NB4 (cell line): ENCODE data around the gene EMC8.

ENCODE experiments used
- MAX ChIP-seq: IDR thresholded peaks from 2 replicates; pipeline ENCODE4 v1.6.1; 2011; ENCODE audit warnings: low read depth, low read length
- MYC ChIP-seq: IDR thresholded peaks from 2 replicates; pipeline ENCODE4 v1.6.1; 2011; ENCODE audit warnings: low read depth, low read length
- POLR2A ChIP-seq: IDR thresholded peaks from 2 replicates; pipeline ENCODE4 v1.6.1; 2011; ENCODE audit warnings: mild to moderate bottlenecking; ENCODE audit not compliant: insufficient read length; ENCODE audit errors: extremely low read depth
- TF ChIP-seq, protein P1 (sequence below): IDR thresholded peaks from one replicate; pipeline ENCODE4 v1.5.1; 2012; ENCODE audit warnings: low read depth, low read length

DNA sequence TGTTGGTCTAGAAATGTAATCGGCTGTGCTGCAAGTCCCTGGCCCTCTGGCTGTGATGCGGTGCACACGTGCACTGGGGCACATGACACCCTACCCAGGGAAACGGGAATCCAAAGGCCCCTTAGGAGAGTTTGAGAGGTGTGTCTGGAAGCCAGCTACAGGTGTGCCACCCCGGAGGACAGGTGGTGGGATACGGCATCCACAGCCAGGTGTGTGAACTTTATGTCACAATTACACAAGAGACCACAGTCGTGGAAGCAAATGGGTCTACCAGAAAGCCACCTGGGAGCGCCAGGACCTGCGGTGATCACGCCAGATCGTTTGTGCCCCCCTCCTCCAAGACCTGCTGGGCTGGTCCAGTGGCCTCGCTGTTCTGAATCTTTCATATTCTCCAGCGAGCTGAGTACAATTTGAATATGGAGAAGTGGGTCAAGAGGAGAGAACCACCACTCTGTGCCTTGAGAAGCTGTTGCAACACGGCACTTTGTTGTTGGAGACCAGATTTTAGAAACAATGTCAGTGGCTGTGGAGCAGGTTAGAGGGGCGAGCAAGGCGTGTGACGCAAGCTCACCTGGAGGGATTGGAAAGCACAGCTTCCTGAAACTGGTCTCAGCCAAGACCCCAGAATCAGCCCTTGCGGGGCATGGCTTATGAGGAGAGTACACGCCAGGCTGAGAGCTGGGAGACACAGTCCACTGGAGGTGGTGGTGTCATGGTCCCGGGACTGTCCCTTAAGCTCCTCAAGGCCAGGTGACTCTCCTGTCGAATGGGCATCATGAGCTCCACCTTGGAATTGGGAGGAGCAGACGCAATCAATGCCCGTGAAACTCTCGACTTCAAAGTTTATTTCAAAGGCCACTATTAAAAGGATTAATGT, 37.6 kb upstream of the EMC8 start:
- TF ChIP-seq, protein P1, sequence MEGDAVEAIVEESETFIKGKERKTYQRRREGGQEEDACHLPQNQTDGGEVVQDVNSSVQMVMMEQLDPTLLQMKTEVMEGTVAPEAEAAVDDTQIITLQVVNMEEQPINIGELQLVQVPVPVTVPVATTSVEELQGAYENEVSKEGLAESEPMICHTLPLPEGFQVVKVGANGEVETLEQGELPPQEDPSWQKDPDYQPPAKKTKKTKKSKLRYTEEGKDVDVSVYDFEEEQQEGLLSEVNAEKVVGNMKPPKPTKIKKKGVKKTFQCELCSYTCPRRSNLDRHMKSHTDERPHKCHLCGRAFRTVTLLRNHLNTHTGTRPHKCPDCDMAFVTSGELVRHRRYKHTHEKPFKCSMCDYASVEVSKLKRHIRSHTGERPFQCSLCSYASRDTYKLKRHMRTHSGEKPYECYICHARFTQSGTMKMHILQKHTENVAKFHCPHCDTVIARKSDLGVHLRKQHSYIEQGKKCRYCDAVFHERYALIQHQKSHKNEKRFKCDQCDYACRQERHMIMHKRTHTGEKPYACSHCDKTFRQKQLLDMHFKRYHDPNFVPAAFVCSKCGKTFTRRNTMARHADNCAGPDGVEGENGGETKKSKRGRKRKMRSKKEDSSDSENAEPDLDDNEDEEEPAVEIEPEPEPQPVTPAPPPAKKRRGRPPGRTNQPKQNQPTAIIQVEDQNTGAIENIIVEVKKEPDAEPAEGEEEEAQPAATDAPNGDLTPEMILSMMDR, result no peak
- TF ChIP-seq MYC, result no peak
- TF ChIP-seq POLR2A, result no peak
- TF ChIP-seq MAX, result no peak
